Prostate gland (tissue), 2 donors: Measurements from ENCODE around the gene MAGEA4. TPM values are rescaled to one million over a fixed set of nuclear protein-coding genes. Genes with fewer than 3 reads are reported as not detected.
"Not testable (repeated sequence)": the region's sequence is repeated elsewhere in the genome, so short reads cannot be mapped to it uniquely, and the experiment has no call there.

Experiments used
- DNase-seq: peaks from one replicate; pipeline ENCODE4 v3.0.0-alpha.2; 2019; ENCODE audit warnings: low spot score
- H3K27ac ChIP-seq, 2 donors: fragments of 200-600 bp; sonication (generic); 2 replicates each; pipeline ENCODE4 v1.5.1; 2017 to 2019
- H3K27me3 ChIP-seq: fragments of 200-600 bp; sonication (generic); replicated peaks from 2 replicates; pipeline ENCODE4 v1.5.1; 2019; ENCODE audit not compliant: insufficient read depth
- H3K36me3 ChIP-seq, 2 donors: fragments of 200-600 bp; sonication (generic); 1 replicate in 1 of 2; 2 replicates in 1 of 2; pipeline versions ENCODE4 v1.5.1 to v1.8.1; 2017 to 2019
- H3K4me1 ChIP-seq: fragments of 200-600 bp; sonication (generic); replicated peaks from 2 replicates; pipeline ENCODE4 v1.5.1; 2019
- H3K4me3 ChIP-seq, 2 donors: fragments of 200-600 bp; sonication (generic); 2 replicates each; pipeline ENCODE4 v1.5.1; 2017 to 2019
- H3K9me3 ChIP-seq: fragments of 200-600 bp; sonication (generic); 2 replicates; pipeline ENCODE4 v1.5.1; 2017
- CTCF ChIP-seq, 4 experiments: fragments of 200-600 bp in 2 of 4; fragments of 450-650 bp in 2 of 4; sonication (generic) in 2 of 4; IDR thresholded peaks; 1 replicate in 3 of 4; 2 replicates in 1 of 4; pipeline ENCODE4 v1.5.1; 2016 to 2019; ENCODE audit warnings: antibody characterized with exemption in 4 of 4, mild to moderate bottlenecking in 2 of 4, moderate library complexity in 2 of 4
- POLR2A ChIP-seq: fragments of 450-650 bp; IDR thresholded peaks from one replicate; pipeline ENCODE4 v1.6.1; 2016; ENCODE audit warnings: antibody characterized with exemption, mild to moderate bottlenecking
- POLR2AphosphoS5 ChIP-seq: sonication (generic); formaldehyde crosslinking; IDR thresholded peaks from one replicate; pipeline ENCODE4 v1.6.1; 2017; ENCODE audit warnings: antibody characterized with exemption
- WGBS: methylation state at CpG from one replicate; pipeline ENCODE4 v1.1.5; 2018; 5-methylcytosine and 5-hydroxymethylcytosine counted together
- intact Hi-C: fragments of 100-400 bp; cut with DNase I; formaldehyde crosslinking; loops from one replicate; pipeline ENCODE4 v1.14.2; 2022
- total RNA-seq, 2 donors: library from RNA; depleted of rRNA; stranded (reverse); fragments of >200 nt; gene quantifications; one replicate each; pipeline ENCODE4 v1.1.0, GENCODE V29; 2016

Gene MAGEA4
- total RNA-seq, 2 donors from 2014 or later, result 47.7 TPM; not detected in 1

GRCh38 chrX:151899622-151900021, 13.1 kb upstream of the MAGEA4 start:
- Histone ChIP-seq H3K4me1 (no peaks in the 10 kb centered on the region), H3K27ac (no peak overlapping the region), H3K36me3 (no peaks in the 10 kb centered on the region), H3K9me3 (no peaks in the 10 kb centered on the region), H3K4me3 (no peak overlapping the region), H3K27me3 (no peaks in the 10 kb centered on the region)
- WGBS, result 88% methylated on average over 2 of the region's 2 CpGs
- intact Hi-C loops, result no loop called here
- TF ChIP-seq POLR2AphosphoS5 (no peak), POLR2A (no peak), CTCF (IDR thresholded peaks at IDR 0.05) (no peak)
- no peak for DNase-seq

- 83% methylated on average over 1 of the region's 1 CpG for WGBS
- Histone ChIP-seq H3K27me3 (no peaks in the 10 kb centered on the region), H3K27ac (no peak overlapping the region), H3K9me3 (no peaks in the 10 kb centered on the region), H3K4me1 (no peaks in the 10 kb centered on the region), H3K4me3 (no peak overlapping the region), H3K36me3 (no peaks in the 10 kb centered on the region)
- no peak for DNase-seq
- intact Hi-C loops, result no loop called here
- no peak for TF ChIP-seq CTCF (IDR thresholded peaks at IDR 0.05)
- TF ChIP-seq POLR2A, result no peak
- TF ChIP-seq POLR2AphosphoS5, result no peak
Measured at GRCh38 chrX:151901826-151902225, 10.9 kb upstream of the MAGEA4 start.

- Histone ChIP-seq H3K4me3 (no peak overlapping the region), H3K27ac (no peak overlapping the region), H3K27me3 (no peaks in the 10 kb centered on the region), H3K9me3 (no peaks in the 10 kb centered on the region), H3K36me3 (no peaks in the 10 kb centered on the region), H3K4me1 (no peaks in the 10 kb centered on the region)
- peak; percentile 4 for DNase-seq
- intact Hi-C loops, result no loop called here
- TF ChIP-seq CTCF (IDR thresholded peaks at IDR 0.05) (no peak), POLR2AphosphoS5 (peak; percentile 39), POLR2A (no peak)
- WGBS, result 66% methylated on average over 5 of the region's 6 CpGs
Measured at GRCh38 chrX:151902813-151903591, 9.7 kb upstream of the MAGEA4 start.

GRCh38 chrX:151904989-151905388, 7.7 kb upstream of the MAGEA4 start:
- H3K4me3 ChIP-seq, result no peak overlapping the region
- no peaks in the 10 kb centered on the region for H3K36me3 ChIP-seq
- no peaks in the 10 kb centered on the region for H3K4me1 ChIP-seq
- intact Hi-C loops, result no loop called here
- WGBS, result 95% methylated on average over 12 of the region's 12 CpGs
- H3K27me3 ChIP-seq, result no peaks in the 10 kb centered on the region
- TF ChIP-seq CTCF (IDR thresholded peaks at IDR 0.05), result no peak
- TF ChIP-seq POLR2AphosphoS5, result no peak
- no peak for TF ChIP-seq POLR2A
- no peak for DNase-seq
- no peak overlapping the region for H3K27ac ChIP-seq
- H3K9me3 ChIP-seq, result no peaks in the 10 kb centered on the region

GRCh38 chrX:151912221-151912620, 468 bp upstream of the MAGEA4 start:
- intact Hi-C loops, result no loop called here
- no peak for TF ChIP-seq POLR2A
- DNase-seq, result no peak
- Histone ChIP-seq H3K27me3 (no peaks in the 10 kb centered on the region), H3K4me3 (no peak overlapping the region), H3K36me3 (no peaks in the 10 kb centered on the region), H3K9me3 (no peaks in the 10 kb centered on the region), H3K27ac (no peak overlapping the region), H3K4me1 (no peaks in the 10 kb centered on the region)
- 93% methylated on average over 6 of the region's 11 CpGs for WGBS

- H3K36me3 ChIP-seq, H3K27ac ChIP-seq, H3K27me3 ChIP-seq, intact Hi-C loops, H3K4me3 ChIP-seq, H3K9me3 ChIP-seq, H3K4me1 ChIP-seq, DNase-seq: not testable (repeated sequence)
- 98% methylated on average over 9 of the region's 18 CpGs for WGBS
Measured at GRCh38 chrX:151918736-151919135, 6.0 kb downstream of the MAGEA4 start.
